Embryonic facial prominence (tissue), 1 donor: ENCODE data around the gene CATSPER2.
"Not testable (repeated sequence)": the region's sequence is repeated elsewhere in the genome, so short reads cannot be mapped to it uniquely, and the experiment has no call there.

Experiments
- DNase-seq: peaks from one replicate; pipeline ENCODE4 v3.0.0-alpha.2; 2016; ENCODE audit errors: extremely low spot score

The CATSPER2 gene

GRCh38 chr15:43648649-43649429, at the start of gene CATSPER2:
Gene CATSPER2 (minus strand): TSS chr15:43648844. CDS start chr15:43648061, 783 bp downstream.
- no peak for DNase-seq

GRCh38 chr15:43693148-43694022, 44.7 kb upstream of the CATSPER2 start, which contains the start of gene CKMT1A:
Gene CKMT1A (plus strand): TSS chr15:43693859. CDS start chr15:43694051, 192 bp downstream.
- DNase-seq = not testable (repeated sequence)

GRCh38 chr15:43692679-43693078, 44.0 kb upstream of the CATSPER2 start:
- DNase-seq = not testable (repeated sequence)

GRCh38 chr15:43689604-43690301, 41.1 kb upstream of the CATSPER2 start:
- not testable (repeated sequence) for DNase-seq

- DNase-seq = not testable (repeated sequence)
These were observed 25.5 kb upstream of the CATSPER2 start for GRCh38 chr15:43674175-43674574.

- not testable (repeated sequence) for DNase-seq
These were observed 17.5 kb upstream of the CATSPER2 start for GRCh38 chr15:43666177-43666576.

- not testable (repeated sequence) for DNase-seq
These were observed 14.7 kb upstream of the CATSPER2 start for GRCh38 chr15:43663333-43663732.

- DNase-seq = not testable (repeated sequence)
These were observed 13.6 kb upstream of the CATSPER2 start for GRCh38 chr15:43662293-43662692.

GRCh38 chr15:43659727-43660126, 11.1 kb upstream of the CATSPER2 start:
- DNase-seq = not testable (repeated sequence)

GRCh38 chr15:43649430-43649926, 834 bp upstream of the CATSPER2 start:
- not testable (repeated sequence) for DNase-seq

GRCh38 chr15:43638464-43639204, 10.0 kb downstream of the CATSPER2 start:
- DNase-seq = not testable (repeated sequence)

- not testable (repeated sequence) for DNase-seq
These were observed 21.7 kb downstream of the CATSPER2 start for GRCh38 chr15:43626937-43627336.

- no peak for DNase-seq
These were observed 23.5 kb downstream of the CATSPER2 start for GRCh38 chr15:43625106-43625505.

- not testable (repeated sequence) for DNase-seq
These were observed 26.4 kb downstream of the CATSPER2 start for GRCh38 chr15:43622068-43622799.

- DNase-seq = not testable (repeated sequence)
These were observed 29.9 kb downstream of the CATSPER2 start, which contains the start of gene STRC for GRCh38 chr15:43618700-43619099. Gene STRC (minus strand): TSS chr15:43618800. CDS start chr15:43618722, 78 bp downstream.

GRCh38 chr15:43617750-43618149, 30.9 kb downstream of the CATSPER2 start:
- DNase-seq = not testable (repeated sequence)

- DNase-seq = not testable (repeated sequence)
These were observed 46.4 kb downstream of the CATSPER2 start for GRCh38 chr15:43602233-43602632.

- not testable (repeated sequence) for DNase-seq
These were observed 48.4 kb downstream of the CATSPER2 start for GRCh38 chr15:43600200-43600599.

GRCh38 chr15:43599131-43599530, 49.5 kb downstream of the CATSPER2 start:
- DNase-seq = not testable (repeated sequence)
